ENCODE results near the gene PI4KB.
"Not testable (repeated sequence)": the region's sequence is repeated elsewhere in the genome, so short reads cannot be mapped to it uniquely, and the experiment has no call there.

PI4KB gene

DNA sequence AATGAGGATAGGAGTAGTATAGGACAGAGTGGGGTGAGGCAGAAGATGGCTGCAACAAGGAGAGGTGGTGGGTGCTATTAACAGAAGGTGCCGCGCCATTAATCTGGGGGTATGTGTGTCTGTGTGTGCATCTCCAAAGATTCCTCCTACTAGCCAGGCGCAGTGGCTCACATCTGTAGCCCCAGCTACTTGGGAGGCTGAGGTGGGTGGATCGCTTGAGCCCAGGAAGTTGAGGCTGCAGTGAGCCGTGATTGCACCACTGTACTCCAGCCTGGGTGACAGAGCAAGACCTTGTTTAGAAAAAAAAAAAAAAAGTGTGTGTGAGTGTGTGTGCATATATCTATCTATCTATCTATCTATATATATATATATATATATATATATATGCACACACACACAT, 51.9 kb downstream of the PI4KB start:
- not testable (repeated sequence) for DNase-seq

DNA sequence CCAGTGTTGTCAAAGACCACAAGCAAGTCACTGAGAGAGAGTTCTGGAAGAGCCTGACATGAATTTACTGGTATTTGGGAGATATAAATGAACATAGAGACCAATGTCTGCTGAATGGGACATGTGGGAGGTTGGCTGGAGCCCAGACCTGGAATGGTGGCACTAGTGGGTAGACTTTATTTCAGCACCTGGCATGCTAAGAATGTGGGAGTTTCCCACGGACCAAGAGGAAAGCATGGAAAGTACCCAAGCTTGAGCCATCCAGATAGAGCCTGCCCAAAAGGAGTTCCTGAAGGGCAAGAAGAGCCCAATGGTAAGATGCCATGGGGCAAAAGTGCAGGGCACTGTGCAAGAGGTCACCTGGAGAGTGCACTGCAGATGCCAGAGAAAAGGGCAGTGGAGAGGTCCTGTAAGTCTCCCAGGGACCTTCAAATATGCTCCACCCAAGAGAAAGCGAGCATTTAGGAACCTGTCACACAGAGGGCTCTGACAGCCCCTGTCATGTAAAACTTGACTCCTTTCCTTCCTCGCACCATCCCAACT, 53.2 kb downstream of the PI4KB start:
- DNase-seq, result no peak

DNA sequence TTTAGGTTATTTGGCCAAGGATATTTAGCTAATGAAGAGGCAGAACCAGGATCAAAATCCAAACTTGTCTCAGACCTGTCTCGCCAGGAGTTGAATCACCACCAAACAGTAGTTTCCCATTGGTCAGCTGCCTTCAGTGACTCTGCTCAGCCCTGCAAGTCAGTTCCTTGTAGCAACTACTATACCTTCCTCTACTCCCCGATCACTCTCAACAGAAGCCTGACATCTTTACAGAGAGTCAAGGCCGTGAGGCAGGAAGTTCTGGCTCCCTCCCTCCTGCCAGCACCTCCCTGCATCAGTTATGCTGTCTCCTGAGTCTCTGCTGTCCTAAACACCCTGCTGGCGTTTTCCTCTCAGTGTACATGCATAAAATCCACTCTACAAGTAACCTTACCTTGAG, 59.5 kb downstream of the PI4KB start:
- DNase-seq, result no peak

DNA sequence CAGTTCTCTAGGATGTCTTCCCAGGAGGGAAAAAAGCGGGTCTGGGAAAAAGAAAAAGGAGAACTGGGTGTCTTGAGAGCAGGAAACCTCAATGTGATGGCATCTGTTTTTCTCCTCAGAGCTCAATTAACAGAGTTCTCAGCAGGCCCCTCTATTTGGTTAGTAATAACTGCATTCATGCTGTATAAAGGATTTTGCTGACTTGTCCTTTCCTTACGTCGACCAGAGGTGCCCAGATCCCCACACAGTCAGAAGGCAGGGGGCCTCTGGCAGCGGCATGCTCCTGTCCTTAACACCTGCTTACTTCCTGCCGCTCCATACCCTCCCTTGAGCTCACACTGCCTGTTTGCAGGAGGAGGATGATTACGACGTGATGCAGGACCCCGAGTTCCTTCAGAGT, 60.4 kb downstream of the PI4KB start:
- DNase-seq, result no peak

DNA sequence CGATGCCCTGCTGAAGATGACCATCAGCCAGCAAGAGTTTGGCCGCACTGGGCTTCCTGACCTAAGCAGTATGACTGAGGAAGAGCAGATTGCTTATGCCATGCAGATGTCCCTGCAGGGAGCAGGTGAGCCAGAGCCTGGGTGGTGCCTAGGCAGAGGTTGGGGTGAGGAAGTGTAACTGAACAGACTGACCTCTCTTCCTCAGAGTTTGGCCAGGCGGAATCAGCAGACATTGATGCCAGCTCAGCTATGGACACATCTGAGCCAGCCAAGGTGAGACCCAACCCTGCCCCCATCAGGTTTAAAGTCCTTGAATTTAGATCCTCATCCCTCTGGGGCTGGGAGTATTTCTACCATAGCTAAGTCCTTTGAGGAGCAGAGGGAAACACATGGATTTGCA, 60.9 kb downstream of the PI4KB start:
- no peak for DNase-seq

DNA sequence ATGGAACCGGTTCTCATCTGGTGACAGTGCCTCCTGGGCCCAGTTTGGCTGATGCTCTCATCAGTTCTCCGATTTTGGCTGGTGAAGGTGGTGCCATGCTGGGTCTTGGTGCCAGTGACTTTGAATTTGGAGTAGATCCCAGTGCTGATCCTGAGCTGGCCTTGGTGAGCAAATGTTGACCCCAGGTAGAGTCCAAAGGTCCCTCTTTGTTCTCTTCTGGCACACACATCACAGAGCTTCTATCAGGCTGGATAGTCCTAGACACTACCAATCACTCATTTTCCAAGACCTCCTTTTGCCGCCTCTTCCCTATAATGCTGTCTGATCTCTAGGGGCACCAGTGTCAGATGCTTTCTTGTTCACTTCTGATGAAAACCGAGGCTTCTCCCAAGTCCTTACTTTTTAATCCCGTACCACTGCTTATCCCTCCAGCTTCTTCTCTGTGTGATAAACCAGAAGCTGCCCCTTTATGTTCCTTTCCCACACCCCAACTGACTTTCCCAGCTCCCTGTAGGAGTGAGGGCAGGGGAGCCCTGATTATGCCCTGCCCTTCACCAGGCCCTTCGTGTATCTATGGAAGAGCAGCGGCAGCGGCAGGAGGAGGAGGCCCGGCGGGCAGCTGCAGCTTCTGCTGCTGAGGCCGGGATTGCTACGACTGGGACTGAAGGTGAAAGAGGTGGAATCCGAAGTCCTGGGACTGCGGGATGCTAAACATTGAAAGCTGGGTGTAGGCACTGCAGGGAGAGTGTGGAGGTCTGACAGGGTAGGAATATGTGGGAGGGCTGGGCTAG, 61.6 kb downstream of the PI4KB start:
- no peak for DNase-seq

DNA sequence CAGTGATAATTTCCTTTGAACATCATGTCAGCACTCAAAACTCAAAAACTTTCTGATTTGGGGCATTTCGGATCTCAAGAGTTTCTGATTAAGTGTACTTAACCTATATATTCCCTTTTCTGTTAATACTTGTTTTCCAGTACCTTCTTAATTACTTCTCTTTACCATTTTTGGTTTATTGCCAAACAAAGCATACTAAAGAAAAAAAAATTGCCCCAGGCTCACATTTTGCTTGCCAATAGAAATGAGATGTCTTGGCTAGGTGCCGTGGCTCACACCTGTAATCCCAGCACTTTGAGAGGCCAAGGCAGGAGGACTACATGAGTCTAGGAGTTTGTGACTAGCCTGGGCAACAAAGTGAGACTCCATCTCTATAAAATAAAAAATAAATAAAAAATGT, 67.9 kb downstream of the PI4KB start:
- no peak for DNase-seq

DNA sequence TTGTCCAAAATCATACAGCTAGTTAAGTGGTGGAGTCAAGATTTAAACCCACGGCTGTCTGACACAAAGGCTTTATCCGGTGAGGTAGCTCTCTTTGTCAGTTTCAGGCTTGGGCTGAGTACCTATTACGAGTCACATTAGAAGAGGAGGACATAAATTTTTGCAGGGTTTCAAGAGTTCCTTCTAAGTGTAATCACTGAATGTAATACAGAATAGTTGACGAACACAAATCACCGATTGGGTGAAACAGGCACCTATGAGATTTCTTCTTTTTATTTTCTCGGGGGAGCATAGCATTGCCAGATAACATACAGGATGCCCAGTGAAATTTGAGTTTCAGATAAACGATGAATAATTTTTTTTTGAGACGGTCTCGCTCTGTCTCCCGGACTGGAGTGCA, 71.8 kb downstream of the PI4KB start:
- no peak for DNase-seq

DNA sequence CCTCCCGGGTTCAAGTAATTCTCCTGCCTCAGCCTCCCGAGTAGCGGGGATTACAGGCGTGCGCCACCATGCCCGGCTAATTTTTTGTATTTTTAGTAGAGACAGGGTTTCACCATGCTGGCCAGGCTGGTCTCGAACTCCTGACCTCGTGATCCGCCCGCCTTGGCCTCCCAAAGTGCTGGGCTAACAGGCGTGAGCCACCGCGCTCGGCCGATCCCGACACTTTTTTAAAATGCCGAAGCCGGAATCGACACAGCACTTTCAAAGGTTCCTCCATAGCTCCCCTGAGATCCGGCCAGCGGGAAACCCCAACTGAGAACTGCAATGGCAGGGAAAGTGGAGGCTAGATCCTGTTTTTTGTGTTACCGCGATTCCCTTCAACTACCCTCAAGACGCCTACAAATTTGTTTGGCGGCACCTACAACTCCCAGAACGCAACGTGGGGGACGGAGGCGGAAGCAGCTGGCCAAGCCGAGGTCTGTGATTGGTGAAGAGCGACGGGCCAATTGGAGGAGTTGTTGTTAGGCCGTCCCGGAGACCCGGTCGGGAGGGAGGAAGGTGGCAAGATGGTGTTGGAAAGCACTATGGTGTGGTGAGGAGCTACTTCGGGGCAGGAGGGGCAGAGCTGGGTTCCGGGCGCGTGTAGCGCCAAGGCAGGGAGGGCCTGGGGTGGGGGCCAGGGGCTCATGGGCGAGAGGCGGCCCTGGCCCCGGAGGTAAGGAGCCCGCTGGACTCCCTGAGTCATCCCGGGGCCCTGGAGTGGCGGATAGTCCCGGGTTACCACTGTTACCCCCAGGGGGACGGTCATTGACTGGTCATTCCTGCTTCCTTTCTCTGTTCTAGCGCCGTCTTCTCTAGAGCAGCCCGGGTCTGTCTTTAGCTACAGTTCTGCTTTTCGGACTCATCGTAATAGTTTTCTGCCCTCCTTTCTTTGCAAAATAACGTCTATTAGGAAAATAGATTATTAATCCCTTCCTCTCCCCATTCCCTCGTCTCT, 72.7 kb downstream of the PI4KB start, which contains the start of gene PSMD4:
PSMD4 (plus strand) TSS at position 518 of the 997 bp plus-strand sequence; CDS start at position 567, 49 bp downstream.
- DNase-seq, result peak; percentile 98

DNA sequence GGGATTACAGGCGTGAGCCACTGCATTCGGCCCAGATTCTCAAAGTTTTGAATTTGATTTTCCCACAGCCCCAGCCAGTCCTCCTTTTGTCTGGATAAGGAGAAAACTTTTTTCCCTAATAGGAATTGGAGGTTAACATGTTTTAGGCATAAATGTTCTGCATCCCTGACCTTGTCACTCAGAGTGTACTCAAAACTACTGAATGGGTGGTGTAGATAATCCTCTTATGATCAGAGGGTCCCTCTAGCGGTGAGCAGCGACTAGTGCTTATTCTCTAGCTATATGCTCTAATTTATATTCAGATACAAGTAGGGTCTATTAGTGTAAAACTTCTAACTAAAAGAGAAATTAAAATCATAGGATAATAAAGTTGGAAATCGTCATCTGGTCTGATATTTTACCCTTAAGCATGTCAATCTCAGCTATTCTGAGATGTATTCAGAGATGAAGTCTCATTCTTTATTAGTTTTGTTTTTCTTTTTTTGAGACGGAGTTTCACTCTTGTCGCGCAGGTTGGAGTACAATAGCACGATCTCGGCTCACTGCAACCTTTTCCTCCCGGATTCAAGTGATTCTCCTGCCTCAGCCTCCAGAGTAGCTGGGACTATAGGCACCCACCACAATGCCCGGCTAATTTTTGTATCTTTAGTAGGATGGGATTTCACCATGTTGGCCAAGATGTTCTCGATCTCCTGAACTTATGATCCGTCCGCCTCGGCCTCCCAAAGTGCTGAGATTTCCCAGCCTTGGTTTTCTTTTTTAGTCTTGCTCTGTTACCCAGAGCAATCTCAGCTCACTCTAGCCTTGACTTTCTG, 75.4 kb downstream of the PI4KB start:
- DNase-seq, result peak; percentile 53

DNA sequence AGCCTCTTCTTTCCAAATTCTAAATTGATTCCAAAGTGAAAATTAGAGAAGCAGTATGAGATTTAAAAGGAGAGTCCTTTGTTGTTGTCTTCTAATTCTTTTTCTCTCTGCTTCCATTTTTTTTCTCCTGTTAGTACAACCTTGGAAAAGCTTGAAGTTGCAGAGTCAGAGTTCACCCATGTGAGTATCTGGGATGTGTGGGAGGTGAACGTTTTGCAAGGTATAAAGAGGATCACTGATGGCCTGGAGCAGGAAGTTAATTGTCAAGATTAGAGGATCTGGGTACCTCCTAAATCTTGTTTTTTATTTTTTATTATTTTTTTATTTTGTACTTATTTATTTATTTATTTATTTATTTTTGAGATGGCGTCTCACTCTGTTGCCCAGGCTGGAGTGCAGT, 80.4 kb downstream of the PI4KB start:
- DNase-seq, result no peak

DNA sequence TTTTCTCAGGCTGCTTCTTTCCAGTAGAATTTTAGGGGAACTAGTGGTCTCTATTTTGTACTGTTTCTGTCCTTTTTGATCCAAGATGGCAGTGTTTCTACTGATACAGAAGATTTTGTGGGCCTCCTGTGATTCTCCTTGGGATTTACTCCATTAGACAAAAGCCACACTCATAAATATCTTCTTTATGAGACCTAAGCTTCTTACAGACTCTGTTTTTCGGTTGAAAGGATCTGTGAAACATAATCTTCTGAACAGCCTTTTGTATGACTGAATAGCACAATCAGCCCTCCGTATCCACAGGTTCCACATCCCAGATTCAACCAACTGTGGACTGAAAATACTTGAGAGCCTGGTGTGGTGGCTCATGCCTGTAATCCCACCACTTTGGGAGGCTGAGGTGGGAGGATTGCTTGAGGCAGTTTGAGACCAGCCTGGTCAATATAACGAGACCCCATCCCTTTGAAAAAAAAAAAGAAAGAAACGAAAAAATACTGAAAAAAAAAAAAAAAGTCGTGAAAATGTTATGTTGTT, 83.5 kb downstream of the PI4KB start:
- DNase-seq, result no peak

DNA sequence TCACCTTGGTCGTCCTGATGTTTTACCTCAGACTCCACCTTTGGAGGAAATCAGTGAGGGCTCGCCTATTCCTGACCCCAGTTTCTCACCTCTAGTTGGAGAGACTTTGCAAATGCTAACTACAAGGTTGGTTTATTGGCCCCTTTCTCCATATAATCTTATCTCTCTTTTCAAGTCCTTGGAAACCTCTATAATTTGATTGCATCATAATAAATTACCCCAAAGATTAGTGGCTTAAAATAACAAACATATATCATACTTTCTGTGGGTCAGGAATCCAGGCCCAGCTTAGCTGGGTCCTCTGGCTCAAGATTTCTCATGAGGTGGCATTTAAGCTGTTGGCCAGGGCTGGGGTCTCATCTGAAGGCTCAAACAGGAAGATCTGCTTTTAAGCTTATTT, 84.8 kb downstream of the PI4KB start:
- DNase-seq, result no peak
